WTC11 (cell line): Measurements from ENCODE around the gene ARHGAP26. TPM values are rescaled to one million over a fixed set of nuclear protein-coding genes. Genes with fewer than 3 reads are reported as not detected.

Source experiments
- ATAC-seq: fragments of 200-7000 bp; cut with Tn5 transposase; 2 replicates; pipeline ENCODE4 v1.10.0; 2021; ENCODE audit warnings: mild to moderate bottlenecking, moderate library complexity
- CTCF ChIA-PET: fragments of 300-600 bp; sonication (Branson Sonifier 250); formaldehyde crosslinking; loops from one replicate; lab custom pipeline; 2021; ENCODE audit warnings: antibody characterized with exemption; lab: Charles Lee
- POLR2A ChIA-PET: fragments of 350-600 bp; sonication (Branson Sonifier 250); formaldehyde crosslinking; loops from one replicate; lab custom pipeline; 2021; ENCODE audit warnings: antibody characterized with exemption; lab: Charles Lee
- DNase-seq: peaks from one replicate; pipeline ENCODE4 v3.0.0; 2021; ENCODE audit warnings: low spot score
- H3K27ac Mint-ChIP-seq: 2 replicates; pipeline ENCODE4 v1.8.0; 2021; ENCODE audit warnings: mixed read lengths
- H3K27me3 Mint-ChIP-seq: 2 replicates; pipeline ENCODE4 v1.8.0; 2021; ENCODE audit warnings: low read depth, mild to moderate bottlenecking, moderate library complexity, mixed read lengths
- H3K36me3 Mint-ChIP-seq: 2 replicates; pipeline ENCODE4 v1.8.0; 2021; ENCODE audit warnings: mixed read lengths
- H3K4me1 Mint-ChIP-seq: 2 replicates; pipeline ENCODE4 v1.8.0; 2022; ENCODE audit warnings: mixed read lengths
- H3K4me3 Mint-ChIP-seq: 2 replicates; pipeline ENCODE4 v1.8.0; 2021; ENCODE audit warnings: mild to moderate bottlenecking, moderate library complexity, mixed read lengths
- H3K9me3 Mint-ChIP-seq: 2 replicates; pipeline ENCODE4 v1.8.0; 2021; ENCODE audit warnings: mixed read lengths
- ATF2 ChIP-seq: sonication (generic); formaldehyde crosslinking; IDR thresholded peaks from 2 replicates; pipeline ENCODE4 v1.8.1; 2022; ENCODE audit warnings: low read depth, missing genetic modification reagents, borderline replicate concordance
- ATF3 ChIP-seq: sonication (generic); formaldehyde crosslinking; conservative IDR thresholded peaks from 2 replicates; pipeline ENCODE4 v1.8.1; 2022; ENCODE audit warnings: mild to moderate bottlenecking, missing genetic modification reagents
- ATF6 ChIP-seq: sonication (generic); formaldehyde crosslinking; IDR thresholded peaks from 2 replicates; pipeline ENCODE4 v1.8.1; 2023; ENCODE audit warnings: mild to moderate bottlenecking, missing genetic modification reagents
- CDX4 ChIP-seq: fragments of 250-450 bp; sonication (Bioruptor Pico); IDR thresholded peaks from 2 replicates; pipeline ENCODE4 v1.9.0; 2021; ENCODE audit warnings: moderate library complexity, mild to moderate bottlenecking, inconsistent platforms, borderline replicate concordance
- CREM ChIP-seq: sonication (generic); formaldehyde crosslinking; IDR thresholded peaks from 2 replicates; pipeline ENCODE4 v1.8.1; 2022; ENCODE audit warnings: mild to moderate bottlenecking, missing genetic modification reagents, moderate library complexity
- E2F4 ChIP-seq: sonication (generic); formaldehyde crosslinking; IDR thresholded peaks from 2 replicates; pipeline ENCODE4 v1.8.1; 2022; ENCODE audit warnings: low read depth, mild to moderate bottlenecking, moderate library complexity, missing genetic modification reagents, borderline replicate concordance
- FOXK1 ChIP-seq: sonication (generic); formaldehyde crosslinking; IDR thresholded peaks from 2 replicates; pipeline ENCODE4 v1.8.0; 2022; ENCODE audit warnings: mild to moderate bottlenecking, moderate library complexity, missing genetic modification reagents
- MXD4 ChIP-seq: fragments of 250-450 bp; sonication (Bioruptor Pico); IDR thresholded peaks from 2 replicates; pipeline ENCODE4 v1.8.0; 2021; ENCODE audit warnings: mild to moderate bottlenecking, moderate library complexity, borderline replicate concordance
- NFATC4 ChIP-seq: fragments of 250-450 bp; sonication (Bioruptor Pico); IDR thresholded peaks from 2 replicates; pipeline ENCODE4 v1.9.0; 2021; ENCODE audit warnings: mild to moderate bottlenecking
- NFE2L1 ChIP-seq: sonication (generic); formaldehyde crosslinking; IDR thresholded peaks from 2 replicates; pipeline ENCODE4 v1.8.1; 2023; ENCODE audit warnings: missing genetic modification reagents
- NR1H2 ChIP-seq: sonication (generic); formaldehyde crosslinking; IDR thresholded peaks from 2 replicates; pipeline ENCODE4 v1.9.0; 2021; ENCODE audit warnings: mild to moderate bottlenecking, moderate library complexity, missing genetic modification reagents
- NR2C2 ChIP-seq: sonication (generic); formaldehyde crosslinking; IDR thresholded peaks from 2 replicates; pipeline ENCODE4 v1.8.0; 2022; ENCODE audit warnings: mild to moderate bottlenecking, missing genetic modification reagents
- RELA ChIP-seq: sonication (generic); formaldehyde crosslinking; IDR thresholded peaks from 2 replicates; pipeline ENCODE4 v1.8.1; 2022; ENCODE audit warnings: missing genetic modification reagents, mild to moderate bottlenecking, borderline replicate concordance
- SMAD3 ChIP-seq: sonication (generic); formaldehyde crosslinking; IDR thresholded peaks from 2 replicates; pipeline ENCODE4 v1.8.0; 2022; ENCODE audit warnings: missing genetic modification reagents, mild to moderate bottlenecking, borderline replicate concordance
- TEAD4 ChIP-seq: sonication (generic); formaldehyde crosslinking; IDR thresholded peaks from 2 replicates; pipeline ENCODE4 v1.8.0; 2022; ENCODE audit warnings: mild to moderate bottlenecking, missing genetic modification reagents
- TP53 ChIP-seq: sonication (generic); formaldehyde crosslinking; IDR thresholded peaks from 2 replicates; pipeline ENCODE4 v1.8.1; 2023; ENCODE audit warnings: mild to moderate bottlenecking, missing genetic modification reagents
- ZNF121 ChIP-seq: sonication (generic); formaldehyde crosslinking; IDR thresholded peaks from 2 replicates; pipeline ENCODE4 v1.8.0; 2023; ENCODE audit warnings: missing genetic modification reagents
- ZNF138 ChIP-seq: sonication (generic); formaldehyde crosslinking; conservative IDR thresholded peaks from 2 replicates; pipeline ENCODE4 v1.8.1; 2022; ENCODE audit warnings: mild to moderate bottlenecking, moderate library complexity, missing genetic modification reagents
- ZNF232 ChIP-seq: sonication (generic); formaldehyde crosslinking; IDR thresholded peaks from 2 replicates; pipeline ENCODE4 v1.8.0; 2022; ENCODE audit warnings: mild to moderate bottlenecking, missing genetic modification reagents
- ZNF317 ChIP-seq: sonication (generic); formaldehyde crosslinking; IDR thresholded peaks from 2 replicates; pipeline ENCODE4 v1.8.1; 2023; ENCODE audit warnings: low read depth, mild to moderate bottlenecking, moderate library complexity, missing genetic modification reagents, borderline replicate concordance
- total RNA-seq: library from RNA; stranded (reverse); gene quantifications from 3 replicates; pipeline ENCODE4 v1.2.3, GENCODE V29; 2021
- TF ChIP-seq, protein P1 (sequence below): sonication (generic); formaldehyde crosslinking; IDR thresholded peaks from 2 replicates; pipeline ENCODE4 v1.8.0; 2023; ENCODE audit warnings: missing genetic modification reagents, mild to moderate bottlenecking, borderline replicate concordance
- TF ChIP-seq, protein P2 (sequence below): fragments of 250-450 bp; sonication (Bioruptor Pico); IDR thresholded peaks from 2 replicates; pipeline ENCODE4 v1.8.0; 2021; ENCODE audit warnings: mild to moderate bottlenecking
- TF ChIP-seq, protein P3 (sequence below): sonication (generic); formaldehyde crosslinking; IDR thresholded peaks from 2 replicates; pipeline ENCODE4 v1.8.1; 2022; ENCODE audit warnings: missing genetic modification reagents, borderline replicate concordance

The ARHGAP26 gene
- total RNA-seq, 1 experiment from 2014 or later, result 22.3 TPM

- no peak overlapping the region for H3K4me3 Mint-ChIP-seq
- H3K9me3 Mint-ChIP-seq, result no peaks in the 10 kb centered on the region
- TF ChIP-seq MXD4 (CRISPR knock-in tag) (no peak), ATF3 (CRISPR knock-in tag) (no peak), ATF6 (CRISPR knock-in tag) (no peak), ATF2 (CRISPR knock-in tag) (no peak), RELA (CRISPR knock-in tag) (no peak), ZNF138 (no peak), SMAD3 (CRISPR knock-in tag) (no peak), TP53 (no peak), NR2C2 (CRISPR knock-in tag) (no peak), FOXK1 (CRISPR knock-in tag) (no peak), ZNF317 (CRISPR knock-in tag) (no peak), ZNF232 (no peak), NFATC4 (CRISPR knock-in tag) (no peak)
- TF ChIP-seq, protein P1, sequence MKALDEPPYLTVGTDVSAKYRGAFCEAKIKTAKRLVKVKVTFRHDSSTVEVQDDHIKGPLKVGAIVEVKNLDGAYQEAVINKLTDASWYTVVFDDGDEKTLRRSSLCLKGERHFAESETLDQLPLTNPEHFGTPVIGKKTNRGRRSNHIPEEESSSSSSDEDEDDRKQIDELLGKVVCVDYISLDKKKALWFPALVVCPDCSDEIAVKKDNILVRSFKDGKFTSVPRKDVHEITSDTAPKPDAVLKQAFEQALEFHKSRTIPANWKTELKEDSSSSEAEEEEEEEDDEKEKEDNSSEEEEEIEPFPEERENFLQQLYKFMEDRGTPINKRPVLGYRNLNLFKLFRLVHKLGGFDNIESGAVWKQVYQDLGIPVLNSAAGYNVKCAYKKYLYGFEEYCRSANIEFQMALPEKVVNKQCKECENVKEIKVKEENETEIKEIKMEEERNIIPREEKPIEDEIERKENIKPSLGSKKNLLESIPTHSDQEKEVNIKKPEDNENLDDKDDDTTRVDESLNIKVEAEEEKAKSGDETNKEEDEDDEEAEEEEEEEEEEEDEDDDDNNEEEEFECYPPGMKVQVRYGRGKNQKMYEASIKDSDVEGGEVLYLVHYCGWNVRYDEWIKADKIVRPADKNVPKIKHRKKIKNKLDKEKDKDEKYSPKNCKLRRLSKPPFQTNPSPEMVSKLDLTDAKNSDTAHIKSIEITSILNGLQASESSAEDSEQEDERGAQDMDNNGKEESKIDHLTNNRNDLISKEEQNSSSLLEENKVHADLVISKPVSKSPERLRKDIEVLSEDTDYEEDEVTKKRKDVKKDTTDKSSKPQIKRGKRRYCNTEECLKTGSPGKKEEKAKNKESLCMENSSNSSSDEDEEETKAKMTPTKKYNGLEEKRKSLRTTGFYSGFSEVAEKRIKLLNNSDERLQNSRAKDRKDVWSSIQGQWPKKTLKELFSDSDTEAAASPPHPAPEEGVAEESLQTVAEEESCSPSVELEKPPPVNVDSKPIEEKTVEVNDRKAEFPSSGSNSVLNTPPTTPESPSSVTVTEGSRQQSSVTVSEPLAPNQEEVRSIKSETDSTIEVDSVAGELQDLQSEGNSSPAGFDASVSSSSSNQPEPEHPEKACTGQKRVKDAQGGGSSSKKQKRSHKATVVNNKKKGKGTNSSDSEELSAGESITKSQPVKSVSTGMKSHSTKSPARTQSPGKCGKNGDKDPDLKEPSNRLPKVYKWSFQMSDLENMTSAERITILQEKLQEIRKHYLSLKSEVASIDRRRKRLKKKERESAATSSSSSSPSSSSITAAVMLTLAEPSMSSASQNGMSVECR (CRISPR knock-in tag), result no peak
- peaks cover 22% of the 10 kb centered on the region for H3K4me1 Mint-ChIP-seq
- CTCF ChIA-PET, result no interaction called here
- ATAC-seq (no peak), DNase-seq (no peak)
- H3K27me3 Mint-ChIP-seq, result no peaks in the 10 kb centered on the region
- POLR2A ChIA-PET, result no interaction called here
- H3K27ac Mint-ChIP-seq, result no peak overlapping the region
- no peaks in the 10 kb centered on the region; the same call in 1 of the 2 replicates for H3K36me3 Mint-ChIP-seq
Measured at GRCh38 chr5:143217804-143218160, 447.6 kb downstream of the ARHGAP26 start.

DNA sequence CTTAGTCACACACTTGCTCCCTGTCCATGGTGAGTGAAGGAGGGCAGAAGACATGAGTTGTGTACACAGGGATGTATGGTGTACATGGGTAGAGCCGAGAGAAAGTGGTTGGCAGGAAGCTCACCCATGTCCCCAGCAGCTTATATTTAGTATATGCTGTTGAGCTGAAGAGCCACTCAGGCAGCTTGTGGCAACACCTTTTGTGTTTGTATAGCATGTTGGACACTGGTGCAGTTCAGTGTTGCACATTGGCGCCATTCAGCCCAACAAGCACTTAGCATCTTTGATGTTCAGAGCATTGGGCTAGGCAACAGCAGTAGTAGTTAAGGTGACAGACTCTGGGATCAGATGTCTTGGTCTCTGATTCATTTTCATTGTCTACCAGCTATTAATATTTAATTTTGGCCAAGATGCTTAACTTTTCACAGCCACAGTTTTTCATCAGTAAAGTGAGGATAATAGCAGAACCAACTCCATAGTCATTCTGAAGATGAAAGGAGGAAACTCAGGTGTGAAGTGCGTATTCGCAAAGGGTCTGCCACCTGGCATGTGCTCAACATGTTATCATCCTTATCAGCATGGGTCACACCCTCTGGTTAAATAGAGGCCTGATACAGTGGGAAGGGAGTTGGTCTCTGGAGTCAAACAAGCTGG lies 448.5 kb downstream of the ARHGAP26 start:
- Mint-ChIP-seq H3K4me3 (no peak overlapping the region), H3K9me3 (no peaks in the 10 kb centered on the region), H3K27me3 (no peaks in the 10 kb centered on the region), H3K27ac (no peak overlapping the region), H3K4me1 (peaks cover 16% of the 10 kb centered on the region), H3K36me3 (no peaks in the 10 kb centered on the region)
- POLR2A ChIA-PET, result no interaction called here
- DNase-seq, result no peak
- ATAC-seq, result no peak
- CTCF ChIA-PET, result no interaction called here
- no peak for TF ChIP-seq TEAD4 (CRISPR knock-in tag)
- TF ChIP-seq, protein P2, sequence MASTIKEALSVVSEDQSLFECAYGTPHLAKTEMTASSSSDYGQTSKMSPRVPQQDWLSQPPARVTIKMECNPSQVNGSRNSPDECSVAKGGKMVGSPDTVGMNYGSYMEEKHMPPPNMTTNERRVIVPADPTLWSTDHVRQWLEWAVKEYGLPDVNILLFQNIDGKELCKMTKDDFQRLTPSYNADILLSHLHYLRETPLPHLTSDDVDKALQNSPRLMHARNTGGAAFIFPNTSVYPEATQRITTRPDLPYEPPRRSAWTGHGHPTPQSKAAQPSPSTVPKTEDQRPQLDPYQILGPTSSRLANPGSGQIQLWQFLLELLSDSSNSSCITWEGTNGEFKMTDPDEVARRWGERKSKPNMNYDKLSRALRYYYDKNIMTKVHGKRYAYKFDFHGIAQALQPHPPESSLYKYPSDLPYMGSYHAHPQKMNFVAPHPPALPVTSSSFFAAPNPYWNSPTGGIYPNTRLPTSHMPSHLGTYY (CRISPR knock-in tag), result no peak
- no peak for TF ChIP-seq NR1H2 (CRISPR knock-in tag)
- TF ChIP-seq CDX4 (CRISPR knock-in tag), result no peak
- TF ChIP-seq ZNF121 (CRISPR knock-in tag), result no peak
- no peak for TF ChIP-seq NFE2L1 (CRISPR knock-in tag)
- no peak for TF ChIP-seq CREM (CRISPR knock-in tag)
- TF ChIP-seq, protein P3, sequence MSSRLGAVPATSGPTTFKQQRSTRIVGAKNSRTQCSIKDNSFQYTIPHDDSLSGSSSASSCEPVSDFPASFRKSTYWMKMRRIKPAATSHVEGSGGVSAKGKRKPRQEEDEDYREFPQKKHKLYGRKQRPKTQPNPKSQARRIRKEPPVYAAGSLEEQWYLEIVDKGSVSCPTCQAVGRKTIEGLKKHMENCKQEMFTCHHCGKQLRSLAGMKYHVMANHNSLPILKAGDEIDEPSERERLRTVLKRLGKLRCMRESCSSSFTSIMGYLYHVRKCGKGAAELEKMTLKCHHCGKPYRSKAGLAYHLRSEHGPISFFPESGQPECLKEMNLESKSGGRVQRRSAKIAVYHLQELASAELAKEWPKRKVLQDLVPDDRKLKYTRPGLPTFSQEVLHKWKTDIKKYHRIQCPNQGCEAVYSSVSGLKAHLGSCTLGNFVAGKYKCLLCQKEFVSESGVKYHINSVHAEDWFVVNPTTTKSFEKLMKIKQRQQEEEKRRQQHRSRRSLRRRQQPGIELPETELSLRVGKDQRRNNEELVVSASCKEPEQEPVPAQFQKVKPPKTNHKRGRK (CRISPR knock-in tag), result no peak
- no peak for TF ChIP-seq E2F4
